ENCODE data around the gene PKNOX2.

- TF ChIP-seq, protein P1, sequence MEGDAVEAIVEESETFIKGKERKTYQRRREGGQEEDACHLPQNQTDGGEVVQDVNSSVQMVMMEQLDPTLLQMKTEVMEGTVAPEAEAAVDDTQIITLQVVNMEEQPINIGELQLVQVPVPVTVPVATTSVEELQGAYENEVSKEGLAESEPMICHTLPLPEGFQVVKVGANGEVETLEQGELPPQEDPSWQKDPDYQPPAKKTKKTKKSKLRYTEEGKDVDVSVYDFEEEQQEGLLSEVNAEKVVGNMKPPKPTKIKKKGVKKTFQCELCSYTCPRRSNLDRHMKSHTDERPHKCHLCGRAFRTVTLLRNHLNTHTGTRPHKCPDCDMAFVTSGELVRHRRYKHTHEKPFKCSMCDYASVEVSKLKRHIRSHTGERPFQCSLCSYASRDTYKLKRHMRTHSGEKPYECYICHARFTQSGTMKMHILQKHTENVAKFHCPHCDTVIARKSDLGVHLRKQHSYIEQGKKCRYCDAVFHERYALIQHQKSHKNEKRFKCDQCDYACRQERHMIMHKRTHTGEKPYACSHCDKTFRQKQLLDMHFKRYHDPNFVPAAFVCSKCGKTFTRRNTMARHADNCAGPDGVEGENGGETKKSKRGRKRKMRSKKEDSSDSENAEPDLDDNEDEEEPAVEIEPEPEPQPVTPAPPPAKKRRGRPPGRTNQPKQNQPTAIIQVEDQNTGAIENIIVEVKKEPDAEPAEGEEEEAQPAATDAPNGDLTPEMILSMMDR (IDR thresholded peaks at IDR 0.05), result no peak
- TF ChIP-seq POLR2A (IDR thresholded peaks at IDR 0.05), result no peak
Measured at GRCh38 chr11:125351868-125352250, 187.3 kb downstream of the PKNOX2 start.
